NCI-H2196 treated with DMSO at 0.1 percent for 48 hours (cell line): Measurements from ENCODE around the gene MAPK13.
"Not testable (repeated sequence)": the region's sequence is repeated elsewhere in the genome, so short reads cannot be mapped to it uniquely, and the experiment has no call there.

Experiments used
- DNase-seq: peaks from one replicate; lab custom pipeline; 2025; ENCODE audit not compliant: unreplicated experiment; lab: John Stamatoyannopoulos, UW

MAPK13 gene

DNA sequence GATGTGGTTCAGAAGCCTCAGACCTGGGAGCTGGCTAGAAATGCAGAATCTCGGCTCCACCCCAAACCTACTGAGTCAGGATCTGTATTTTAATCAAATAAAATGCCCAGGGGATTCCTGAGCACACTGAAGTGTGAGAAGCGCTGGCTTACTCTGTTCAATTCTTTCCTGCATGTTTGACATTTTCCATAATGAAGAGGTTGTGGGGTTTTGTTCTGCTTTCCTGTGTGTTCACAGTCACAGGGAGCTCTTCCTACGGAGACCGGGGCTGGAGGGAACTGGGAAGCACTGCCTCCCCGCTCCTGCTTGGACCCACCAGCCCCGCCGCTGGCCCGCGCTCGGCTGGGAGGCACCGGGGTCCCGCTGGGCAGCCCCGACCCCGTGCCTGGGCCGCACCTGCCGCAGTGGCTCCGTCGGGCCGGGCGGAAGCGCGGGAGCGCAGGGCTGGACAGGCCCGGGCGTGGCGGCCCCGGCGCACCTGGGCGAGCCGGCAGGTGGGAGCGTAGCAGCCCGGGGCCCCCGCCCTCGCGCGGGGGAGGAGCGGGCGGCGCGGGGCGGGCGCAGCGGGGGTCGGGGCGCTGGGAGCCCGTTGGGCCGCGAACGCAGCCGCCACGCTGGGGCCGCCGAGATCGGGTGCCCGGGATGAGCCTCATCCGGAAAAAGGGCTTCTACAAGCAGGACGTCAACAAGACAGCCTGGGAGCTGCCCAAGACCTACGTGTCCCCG is at the start of gene MAPK13:
MAPK13 (plus strand) TSS at position 573 of the 726 bp plus-strand sequence; CDS start at position 643, 70 bp downstream.
- DNase-seq = peak; percentile 43

- no peak for DNase-seq
Observed at GRCh38 chr6:36082318-36082717, 48.0 kb upstream of the MAPK13 start.

DNA sequence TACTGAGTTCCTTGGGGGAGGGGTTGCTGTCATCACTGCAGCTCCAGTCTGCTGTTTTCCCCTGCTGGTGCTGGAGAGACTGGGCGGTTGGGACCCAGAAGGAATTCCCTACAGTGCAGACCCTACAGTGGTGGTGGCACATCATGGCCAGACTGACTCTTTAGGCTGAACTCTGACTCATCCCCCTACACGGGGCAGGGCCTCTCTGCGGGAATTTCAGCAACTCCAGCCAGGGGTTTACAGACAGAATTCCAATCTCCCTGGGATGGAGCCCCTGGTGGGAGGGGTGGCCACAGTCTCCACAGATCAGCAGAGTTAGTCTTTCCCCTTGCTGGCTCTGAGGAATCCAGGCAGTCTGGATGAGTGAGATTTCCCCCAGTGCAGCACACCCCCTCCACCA is 46.9 kb upstream of the MAPK13 start:
- no peak for DNase-seq

- DNase-seq = not testable (repeated sequence)
Observed at GRCh38 chr6:36088204-36088603, 42.1 kb upstream of the MAPK13 start.

- no peak for DNase-seq
Observed at GRCh38 chr6:36089048-36089447, 41.3 kb upstream of the MAPK13 start.

- no peak for DNase-seq
Observed at GRCh38 chr6:36094238-36094637, 36.1 kb upstream of the MAPK13 start.

- DNase-seq = peak; percentile 47
Observed at GRCh38 chr6:36094753-36095496, 35.4 kb upstream of the MAPK13 start.

DNA sequence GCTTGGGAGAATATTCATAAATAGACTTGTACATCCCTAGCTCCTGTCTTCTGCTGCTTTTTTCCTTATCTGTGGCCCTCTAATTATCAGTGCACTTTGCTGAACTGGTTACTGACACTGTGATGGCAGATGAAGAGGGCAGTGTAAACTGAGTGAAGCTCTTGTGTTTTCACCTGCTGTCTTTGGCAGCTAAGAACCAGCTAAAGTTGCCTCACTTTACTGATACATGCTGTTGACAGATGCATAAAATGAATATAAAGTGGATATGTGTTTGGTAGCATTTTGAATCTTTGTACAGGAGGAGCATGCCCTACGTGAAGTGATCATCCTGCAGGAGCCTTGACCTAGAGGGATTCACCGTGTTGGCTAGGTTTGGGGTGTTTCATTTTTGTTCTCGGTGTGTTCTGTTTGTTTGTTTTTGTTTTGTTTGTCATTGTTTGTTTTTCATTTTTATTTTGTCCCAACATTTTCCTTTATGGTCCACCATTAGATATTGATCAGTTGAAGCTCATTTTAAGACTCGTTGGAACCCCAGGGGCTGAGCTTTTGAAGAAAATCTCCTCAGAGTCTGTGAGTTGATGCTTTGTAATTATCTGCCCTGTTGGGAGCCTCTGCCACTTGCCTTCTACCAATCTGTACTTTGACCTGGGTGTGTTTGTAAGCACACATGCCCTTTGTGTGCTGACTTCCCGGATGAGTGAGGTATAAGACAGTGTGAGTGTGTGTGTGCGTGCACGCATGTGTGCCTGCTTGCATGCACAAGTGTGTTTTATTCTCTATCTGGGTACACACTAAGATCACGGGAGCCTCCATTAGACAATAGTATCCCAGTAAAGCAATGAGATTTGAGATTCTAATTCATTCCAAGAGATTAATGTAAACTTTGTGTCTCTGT is 34.6 kb upstream of the MAPK13 start:
- DNase-seq = no peak

GRCh38 chr6:36098253-36098919 is 31.9 kb upstream of the MAPK13 start:
- no peak for DNase-seq

DNA sequence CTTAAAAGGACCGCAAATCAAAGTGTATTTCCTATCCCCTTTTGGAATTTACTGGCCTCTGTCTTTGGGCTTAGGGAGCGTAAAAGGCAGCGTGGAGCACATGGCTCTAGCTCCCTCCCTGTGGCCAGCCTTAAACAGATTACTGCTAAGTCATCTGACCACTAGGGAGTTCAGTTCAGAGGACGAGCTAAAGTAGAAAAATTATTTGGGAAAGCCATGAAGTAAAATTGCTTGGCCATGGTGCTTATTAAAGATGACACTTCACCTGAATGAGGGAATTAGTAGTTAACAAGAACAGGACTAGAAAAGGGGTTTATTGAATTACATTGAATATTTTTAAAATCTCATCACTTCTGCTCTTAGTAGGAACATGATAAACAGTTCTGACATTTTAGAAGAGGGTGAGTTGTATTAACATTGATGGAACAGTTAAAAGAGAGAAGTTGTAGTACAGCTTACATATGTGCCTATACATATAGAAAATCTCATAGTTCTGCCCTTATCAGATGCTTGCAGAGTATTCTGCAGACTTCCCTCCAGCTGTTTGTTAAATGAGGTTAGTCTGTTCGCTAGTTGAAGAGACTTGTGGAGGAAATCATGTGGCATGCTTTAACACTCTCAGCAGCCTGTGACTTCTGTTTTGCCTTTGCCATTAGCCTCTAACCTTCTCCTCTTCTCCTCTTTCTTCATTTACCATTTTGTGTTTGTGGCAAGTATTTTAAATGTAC is 31.2 kb upstream of the MAPK13 start:
- no peak for DNase-seq

DNA sequence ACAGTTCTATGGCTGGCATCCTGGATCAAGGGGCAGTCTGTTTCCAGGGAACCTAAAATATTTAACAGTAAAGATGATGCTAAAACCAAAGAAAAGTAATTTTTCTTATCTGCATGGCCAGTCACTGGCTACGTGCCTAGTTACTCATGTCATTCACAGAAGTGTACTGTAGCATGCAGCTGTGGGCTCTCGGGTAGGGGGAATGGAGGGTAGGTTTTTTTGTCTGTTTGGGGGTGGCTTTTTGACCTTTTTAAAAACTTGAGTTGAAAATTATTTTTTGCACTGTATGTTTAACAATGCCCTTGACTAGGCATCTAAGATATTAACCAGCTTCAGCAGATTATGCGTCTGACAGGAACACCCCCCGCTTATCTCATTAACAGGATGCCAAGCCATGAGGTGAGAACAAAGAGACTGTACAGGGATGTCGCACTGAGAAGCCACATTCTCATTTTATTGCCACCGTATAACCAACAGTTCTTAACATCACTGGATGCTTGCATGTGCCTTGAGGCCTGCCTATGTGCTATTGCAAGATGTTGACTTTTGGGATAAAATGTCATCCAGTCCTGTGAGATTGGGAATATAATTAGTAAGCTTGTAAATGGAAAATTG is 30.3 kb upstream of the MAPK13 start:
- no peak for DNase-seq

- DNase-seq = no peak
Observed at GRCh38 chr6:36101691-36102090, 28.6 kb upstream of the MAPK13 start.

DNA sequence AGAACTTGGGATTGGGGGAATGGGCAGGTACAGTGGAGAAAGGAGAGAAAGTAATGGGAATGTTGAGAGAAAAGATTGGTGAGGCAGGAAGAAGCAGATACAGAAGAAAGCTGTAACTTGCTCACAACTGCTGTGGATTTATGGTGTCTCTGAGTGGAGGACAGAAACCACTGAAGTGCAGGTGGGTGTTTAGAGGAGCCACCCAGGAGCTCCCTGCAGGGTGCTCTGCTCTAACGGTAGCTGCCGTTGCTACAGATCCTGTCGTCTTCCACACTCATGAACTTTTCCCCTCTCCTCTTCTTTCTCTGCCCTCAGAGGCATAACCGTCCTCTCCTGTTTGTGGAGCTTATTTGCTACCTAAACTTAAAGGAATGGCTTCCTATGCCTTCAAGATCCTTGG is 27.5 kb upstream of the MAPK13 start:
- no peak for DNase-seq

DNA sequence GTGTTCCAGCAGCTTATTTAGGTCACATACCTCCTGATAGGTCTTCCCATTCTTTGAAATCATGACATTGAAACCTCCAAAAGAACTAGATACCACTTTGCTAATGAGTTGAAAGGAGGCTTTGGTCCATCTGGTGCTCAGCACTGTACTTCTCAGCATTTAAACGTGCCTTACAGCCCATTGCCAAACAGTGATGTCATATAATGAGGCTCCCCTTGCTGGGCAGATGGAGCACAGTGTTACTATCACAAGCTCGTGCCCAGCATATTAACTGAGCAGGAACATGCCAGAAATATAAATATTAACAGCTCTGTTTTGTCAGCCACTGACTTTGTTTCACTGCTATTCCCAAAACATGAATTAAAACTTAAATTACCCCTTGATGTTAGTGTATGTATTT is 25.5 kb upstream of the MAPK13 start:
- DNase-seq = no peak

GRCh38 chr6:36109092-36109491 is 21.2 kb upstream of the MAPK13 start:
- no peak for DNase-seq

DNA sequence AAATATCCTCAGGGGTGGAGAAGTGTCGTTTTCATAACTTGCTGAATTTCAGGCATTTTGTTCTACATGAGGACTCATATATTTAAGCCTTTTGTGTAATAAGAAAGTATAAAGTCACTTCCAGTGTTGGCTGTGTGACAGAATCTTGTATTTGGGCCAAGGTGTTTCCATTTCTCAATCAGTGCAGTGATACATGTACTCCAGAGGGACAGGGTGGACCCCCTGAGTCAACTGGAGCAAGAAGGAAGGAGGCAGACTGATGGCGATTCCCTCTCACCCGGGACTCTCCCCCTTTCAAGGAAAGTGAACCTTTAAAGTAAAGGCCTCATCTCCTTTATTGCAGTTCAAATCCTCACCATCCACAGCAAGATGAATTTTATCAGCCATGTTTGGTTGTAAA is 20.3 kb upstream of the MAPK13 start:
- no peak for DNase-seq

DNA sequence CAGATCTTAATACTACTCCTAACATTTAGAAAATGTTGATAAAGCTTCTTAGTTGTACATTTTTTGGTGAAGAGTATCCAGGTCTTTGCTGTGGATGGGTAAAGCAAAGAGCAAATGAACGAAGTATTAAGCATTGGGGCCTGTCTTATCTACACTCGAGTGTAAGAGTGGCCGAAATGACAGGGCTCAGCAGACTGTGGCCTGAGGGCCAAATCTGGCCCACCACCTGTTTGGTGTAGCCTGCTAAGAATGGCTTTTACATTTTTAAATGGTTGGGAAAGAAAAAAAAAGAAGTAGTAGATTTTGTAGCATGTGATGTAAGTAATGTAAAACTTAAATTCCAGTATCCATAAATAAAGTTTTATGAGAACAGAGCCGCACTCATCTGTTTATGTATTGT is 19.4 kb upstream of the MAPK13 start:
- no peak for DNase-seq

GRCh38 chr6:36111526-36111925 is 18.8 kb upstream of the MAPK13 start:
- DNase-seq = no peak

- no peak for DNase-seq
Observed at GRCh38 chr6:36113049-36113448, 17.3 kb upstream of the MAPK13 start.

DNA sequence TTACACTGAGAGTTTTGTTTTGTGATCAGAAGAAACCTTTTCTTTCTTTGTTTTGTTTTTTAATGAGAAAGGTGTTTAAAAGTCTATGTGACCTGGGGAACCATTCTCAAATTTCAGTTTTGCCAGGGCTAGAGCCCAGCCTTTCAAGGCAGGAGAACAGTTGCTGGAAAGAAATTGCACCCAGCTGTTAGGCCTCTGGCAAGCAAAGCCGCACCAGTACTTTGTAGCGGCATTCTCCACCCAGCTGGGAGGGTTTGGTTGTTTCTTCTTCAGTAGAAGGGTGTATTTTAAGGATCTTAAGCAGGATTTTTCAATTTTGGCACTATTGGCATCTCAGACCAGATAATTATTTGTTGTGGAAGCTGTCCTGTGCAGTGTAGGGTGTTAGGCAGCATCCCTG is 16.6 kb upstream of the MAPK13 start:
- no peak for DNase-seq
